ENCODE results near the gene S100A6. TPM values are rescaled to one million over a fixed set of nuclear protein-coding genes. Genes with fewer than 3 reads are reported as not detected.

The S100A6 gene
- total RNA-seq, 1 experiment from 2014 or later: 106 TPM

DNA sequence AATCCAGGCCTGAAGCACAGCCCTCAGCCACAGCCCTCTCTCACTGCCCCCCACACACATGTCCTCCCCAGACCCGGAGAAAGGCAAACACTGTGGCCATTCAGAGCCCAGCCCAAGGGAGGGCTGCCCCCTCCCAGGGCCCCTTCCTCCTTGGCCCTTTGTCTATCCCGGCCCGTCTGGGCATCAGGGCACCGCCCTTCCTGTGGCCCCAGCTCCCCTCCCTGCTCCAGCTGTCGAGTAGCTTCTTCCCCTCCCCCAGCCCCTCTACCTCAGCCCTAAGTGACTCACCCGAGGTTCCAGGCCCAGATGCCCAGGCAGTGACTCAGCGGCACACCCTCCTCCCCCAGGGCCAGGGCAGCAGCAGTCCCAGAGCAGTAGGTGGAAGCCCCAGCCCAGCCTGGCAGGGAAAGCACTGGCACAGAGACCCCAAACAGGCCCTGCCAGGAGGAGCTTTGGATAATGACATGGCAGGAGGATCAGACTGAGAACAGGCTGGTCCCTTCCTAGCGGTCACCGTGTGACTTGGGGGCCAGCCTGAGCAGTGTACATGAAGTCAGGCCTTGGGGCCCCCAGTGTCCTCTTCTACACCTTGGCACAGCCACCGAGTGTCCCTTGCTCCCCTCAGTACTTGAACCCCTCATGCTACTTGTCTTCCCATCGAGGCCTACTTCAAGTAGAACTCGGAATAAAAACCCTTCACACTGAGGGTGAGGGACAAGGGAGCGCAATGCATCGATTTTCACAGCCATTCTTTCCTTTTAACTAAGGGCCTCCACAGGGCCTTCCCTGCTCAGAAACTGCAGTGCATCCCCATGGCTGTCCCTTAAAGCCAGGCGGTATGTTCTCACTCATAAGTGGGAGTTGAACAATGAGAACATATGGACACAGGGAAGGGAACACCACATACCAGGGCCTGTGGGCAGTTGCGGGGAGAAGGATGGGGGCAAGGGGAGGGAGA, 30.9 kb upstream of the S100A6 start:
- peaks cover 30% of the 10 kb centered on the region for H3K4me1 ChIP-seq (ENCODE audit: insufficient read depth, low read length, poor library complexity, severe bottlenecking)
- BruUV-seq (replicated peaks): TSS peak; percentile 75
- POLR2A ChIA-PET (ENCODE audit: low non-redundant PET): no interaction called here
- H3K27me3 ChIP-seq (replicated peaks; ENCODE audit: insufficient read depth, low read depth, low read length, poor library complexity): no peaks in the 10 kb centered on the region
- peak overlapping the region; percentile 60 for H3K27ac ChIP-seq (ENCODE audit: low read depth, low read length, poor library complexity, severe bottlenecking)
- no peaks in the 10 kb centered on the region for H3K36me3 ChIP-seq (ENCODE audit: insufficient read depth, low read length, poor library complexity, severe bottlenecking)
- CTCF ChIA-PET: interaction anchor here (1.0 to 1.1 kb wide), 2 partner anchors 33 to 56 kb away, joined by 5 read pairs; no protein-coding TSS in a partner anchor
- H3K4me3 ChIP-seq (ENCODE audit: low read depth, low read length, poor library complexity, severe bottlenecking): no peak overlapping the region
- TF ChIP-seq, protein P1, sequence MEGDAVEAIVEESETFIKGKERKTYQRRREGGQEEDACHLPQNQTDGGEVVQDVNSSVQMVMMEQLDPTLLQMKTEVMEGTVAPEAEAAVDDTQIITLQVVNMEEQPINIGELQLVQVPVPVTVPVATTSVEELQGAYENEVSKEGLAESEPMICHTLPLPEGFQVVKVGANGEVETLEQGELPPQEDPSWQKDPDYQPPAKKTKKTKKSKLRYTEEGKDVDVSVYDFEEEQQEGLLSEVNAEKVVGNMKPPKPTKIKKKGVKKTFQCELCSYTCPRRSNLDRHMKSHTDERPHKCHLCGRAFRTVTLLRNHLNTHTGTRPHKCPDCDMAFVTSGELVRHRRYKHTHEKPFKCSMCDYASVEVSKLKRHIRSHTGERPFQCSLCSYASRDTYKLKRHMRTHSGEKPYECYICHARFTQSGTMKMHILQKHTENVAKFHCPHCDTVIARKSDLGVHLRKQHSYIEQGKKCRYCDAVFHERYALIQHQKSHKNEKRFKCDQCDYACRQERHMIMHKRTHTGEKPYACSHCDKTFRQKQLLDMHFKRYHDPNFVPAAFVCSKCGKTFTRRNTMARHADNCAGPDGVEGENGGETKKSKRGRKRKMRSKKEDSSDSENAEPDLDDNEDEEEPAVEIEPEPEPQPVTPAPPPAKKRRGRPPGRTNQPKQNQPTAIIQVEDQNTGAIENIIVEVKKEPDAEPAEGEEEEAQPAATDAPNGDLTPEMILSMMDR (conservative IDR thresholded peaks at IDR 0.05; ENCODE audit: low read depth, low read length): no peak
- TF ChIP-seq EZH2 (IDR thresholded peaks at IDR 0.05; ENCODE audit: borderline replicate concordance, low read depth, low read length, poor library complexity, severe bottlenecking): no peak
- intact Hi-C loops (cut with micrococcal nuclease; ENCODE audit: unreplicated experiment): no loop called here
- no peaks in the 10 kb centered on the region for H3K9me3 ChIP-seq (ENCODE audit: low read depth, low read length, poor library complexity, severe bottlenecking)
- DNase-seq (ENCODE audit: low spot score): peak; percentile 94

DNA sequence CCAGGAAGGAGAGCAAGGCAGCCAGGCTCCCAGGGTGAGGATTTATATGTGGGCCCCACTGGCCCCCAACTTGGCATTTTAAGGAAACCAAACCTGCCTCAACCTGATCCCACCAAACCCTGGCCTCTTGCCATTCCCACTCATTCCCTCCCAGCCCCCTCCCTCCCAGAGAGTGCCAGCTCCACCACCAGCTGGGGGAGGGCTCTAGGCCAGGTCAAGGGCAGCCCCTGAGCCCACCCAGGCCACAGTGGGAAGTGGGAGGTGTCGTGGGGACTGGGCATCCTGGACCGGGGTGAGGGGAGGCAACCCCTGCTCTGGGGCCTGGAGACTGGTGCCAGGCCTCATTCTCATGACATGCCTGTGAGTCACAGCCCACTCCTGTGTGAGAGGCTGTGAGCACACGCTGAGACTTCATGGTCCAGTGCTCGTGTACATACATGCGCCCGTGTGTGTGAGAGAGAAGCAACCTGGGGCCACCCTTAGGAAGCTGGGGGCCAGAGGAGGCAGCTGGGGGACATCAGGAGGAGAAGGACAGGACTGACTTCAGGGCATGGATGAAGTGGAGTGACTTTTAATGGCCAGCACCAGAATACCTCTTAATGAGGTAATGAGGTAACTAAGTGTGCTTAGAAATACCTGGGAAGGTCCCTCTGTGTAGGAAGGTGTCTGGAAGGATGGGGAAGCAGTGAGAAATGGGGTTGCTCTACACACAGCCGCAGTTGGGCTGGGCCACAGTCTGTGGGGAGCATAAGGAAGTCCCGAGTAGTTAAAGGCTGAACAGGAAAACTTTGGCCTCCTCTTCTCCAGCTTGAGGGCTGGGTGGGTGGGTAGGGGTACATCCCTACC, 30.0 kb upstream of the S100A6 start, which contains the start of gene S100A2:
Gene S100A2, minus strand, starts transcription at position 316 of the 846 bp plus-strand sequence. CDS start 1,967 bp downstream, outside the sequence.
- H3K27me3 ChIP-seq (replicated peaks; ENCODE audit: insufficient read depth, low read depth, low read length, poor library complexity): no peaks in the 10 kb centered on the region
- no peak within 1 kb of the TSS for H3K4me3 ChIP-seq (ENCODE audit: low read depth, low read length, poor library complexity, severe bottlenecking)
- no peaks in the 10 kb centered on the region for H3K36me3 ChIP-seq (ENCODE audit: insufficient read depth, low read length, poor library complexity, severe bottlenecking)
- no TSS peak for BruUV-seq (replicated peaks)
- CTCF ChIA-PET: interaction anchor here (1.0 to 1.1 kb wide), 2 partner anchors 32 to 55 kb away, joined by 5 read pairs; no protein-coding TSS in a partner anchor
- H3K4me1 ChIP-seq (ENCODE audit: insufficient read depth, low read length, poor library complexity, severe bottlenecking): peaks cover 30% of the 10 kb centered on the region
- no peak for TF ChIP-seq EZH2 (IDR thresholded peaks at IDR 0.05; ENCODE audit: borderline replicate concordance, low read depth, low read length, poor library complexity, severe bottlenecking)
- TF ChIP-seq, protein P1 (conservative IDR thresholded peaks at IDR 0.05; ENCODE audit: low read depth, low read length): no peak
- peak; percentile 77 for DNase-seq (ENCODE audit: low spot score)
- POLR2A ChIA-PET (ENCODE audit: low non-redundant PET): no interaction called here
- H3K9me3 ChIP-seq (ENCODE audit: low read depth, low read length, poor library complexity, severe bottlenecking): no peaks in the 10 kb centered on the region
- intact Hi-C loops (cut with micrococcal nuclease; ENCODE audit: unreplicated experiment): no loop called here
- peak within 1 kb of the TSS; percentile 60 for H3K27ac ChIP-seq (ENCODE audit: low read depth, low read length, poor library complexity, severe bottlenecking)

DNA sequence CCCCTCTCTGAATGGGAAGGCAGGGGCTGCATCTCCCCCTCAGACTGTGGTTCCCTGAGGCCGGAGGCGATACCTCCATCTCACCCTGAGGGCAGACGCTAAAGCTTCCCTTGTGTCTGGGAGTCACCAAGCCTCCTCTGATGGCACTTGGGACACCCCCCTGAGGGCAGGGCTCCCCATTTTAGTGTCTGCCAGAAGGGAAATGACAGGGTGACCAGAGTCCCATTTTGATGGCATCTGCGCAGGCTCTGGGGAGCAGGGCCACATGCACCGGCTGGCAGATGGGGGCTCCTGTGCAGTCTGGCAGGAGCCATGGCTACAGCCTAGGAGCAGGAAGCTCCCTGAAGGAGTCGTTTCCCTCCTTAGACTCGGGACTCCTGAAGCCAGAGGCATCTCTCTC, 28.2 kb upstream of the S100A6 start:
- no peaks in the 10 kb centered on the region for H3K9me3 ChIP-seq (ENCODE audit: low read depth, low read length, poor library complexity, severe bottlenecking)
- H3K4me1 ChIP-seq (ENCODE audit: insufficient read depth, low read length, poor library complexity, severe bottlenecking): peaks cover 30% of the 10 kb centered on the region
- no peak for TF ChIP-seq EZH2 (IDR thresholded peaks at IDR 0.05; ENCODE audit: borderline replicate concordance, low read depth, low read length, poor library complexity, severe bottlenecking)
- TF ChIP-seq, protein P1 (conservative IDR thresholded peaks at IDR 0.05; ENCODE audit: low read depth, low read length): no peak
- no peak overlapping the region for H3K4me3 ChIP-seq (ENCODE audit: low read depth, low read length, poor library complexity, severe bottlenecking)
- intact Hi-C loops (cut with micrococcal nuclease; ENCODE audit: unreplicated experiment): no loop called here
- no peaks in the 10 kb centered on the region for H3K36me3 ChIP-seq (ENCODE audit: insufficient read depth, low read length, poor library complexity, severe bottlenecking)
- ChIA-PET POLR2A (ENCODE audit: low non-redundant PET) (no interaction called here), CTCF (no interaction called here)
- BruUV-seq (replicated peaks): no TSS peak
- DNase-seq (ENCODE audit: low spot score): no peak
- no peaks in the 10 kb centered on the region for H3K27me3 ChIP-seq (replicated peaks; ENCODE audit: insufficient read depth, low read depth, low read length, poor library complexity)
- H3K27ac ChIP-seq (ENCODE audit: low read depth, low read length, poor library complexity, severe bottlenecking): peak overlapping the region; percentile 33
